ENCODE results near the gene CALCA.

The CALCA gene

GRCh38 chr11:14975252-14975587 lies 3.1 kb upstream of the CALCA start:
- H3K9ac ChIP-seq: no peak overlapping the region
- no peaks in the 10 kb centered on the region for H3K79me2 ChIP-seq (ENCODE audit: insufficient read depth, low read depth)
- no peaks in the 10 kb centered on the region for H3K36me3 ChIP-seq (ENCODE audit: insufficient read depth)
- no peak overlapping the region for H2AFZ ChIP-seq (ENCODE audit: low read depth)
- no peaks in the 10 kb centered on the region for H3K27me3 ChIP-seq (ENCODE audit: insufficient read depth, low read depth)
- H3K27ac ChIP-seq: no peak overlapping the region
- no peak overlapping the region for H3K4me2 ChIP-seq
- TF ChIP-seq CTCF (conservative IDR thresholded peaks at IDR 0.05; ENCODE audit: low read depth, low read length): no peak
- no peaks in the 10 kb centered on the region for H4K20me1 ChIP-seq (ENCODE audit: insufficient read depth)
- no peak overlapping the region for H3K4me3 ChIP-seq (IDR thresholded peaks at IDR 0.05; ENCODE audit: insufficient read depth, low read depth, low read length)
- no peaks in the 10 kb centered on the region for H3K4me1 ChIP-seq (ENCODE audit: low read depth, poor library complexity, severe bottlenecking)

- no peak overlapping the region for H3K4me3 ChIP-seq (IDR thresholded peaks at IDR 0.05; ENCODE audit: insufficient read depth, low read depth, low read length)
- no peaks in the 10 kb centered on the region for H3K79me2 ChIP-seq (ENCODE audit: insufficient read depth, low read depth)
- peak overlapping the region; percentile 18; the same call in 1 of the 2 replicates for H2AFZ ChIP-seq (ENCODE audit: low read depth)
- no peak overlapping the region for H3K9ac ChIP-seq
- H4K20me1 ChIP-seq (ENCODE audit: insufficient read depth): no peaks in the 10 kb centered on the region
- no peak overlapping the region for H3K27ac ChIP-seq
- peak overlapping the region; percentile 25; the same call in 1 of the 2 replicates for H3K4me2 ChIP-seq
- 0 out of 2 replicates have a peak, but pooled peaks have one; percentile 19 for TF ChIP-seq CTCF (conservative IDR thresholded peaks at IDR 0.05; ENCODE audit: low read depth, low read length)
- H3K36me3 ChIP-seq (ENCODE audit: insufficient read depth): no peaks in the 10 kb centered on the region
- H3K27me3 ChIP-seq (ENCODE audit: insufficient read depth, low read depth): no peaks in the 10 kb centered on the region
- H3K4me1 ChIP-seq (ENCODE audit: low read depth, poor library complexity, severe bottlenecking): no peaks in the 10 kb centered on the region
Measured at GRCh38 chr11:14974515-14975251, 2.5 kb upstream of the CALCA start.

- H3K4me2 ChIP-seq: peak overlapping the region; percentile 25; the same call in 1 of the 2 replicates
- H2AFZ ChIP-seq (ENCODE audit: low read depth): peak overlapping the region; percentile 26; the same call in 1 of the 2 replicates
- H3K79me2 ChIP-seq (ENCODE audit: insufficient read depth, low read depth): no peaks in the 10 kb centered on the region
- no peak overlapping the region for H3K4me3 ChIP-seq (IDR thresholded peaks at IDR 0.05; ENCODE audit: insufficient read depth, low read depth, low read length)
- no peak for TF ChIP-seq CTCF (conservative IDR thresholded peaks at IDR 0.05; ENCODE audit: low read depth, low read length)
- no peaks in the 10 kb centered on the region for H3K36me3 ChIP-seq (ENCODE audit: insufficient read depth)
- H3K27me3 ChIP-seq (ENCODE audit: insufficient read depth, low read depth): no peaks in the 10 kb centered on the region
- H4K20me1 ChIP-seq (ENCODE audit: insufficient read depth): no peaks in the 10 kb centered on the region
- H3K4me1 ChIP-seq (ENCODE audit: low read depth, poor library complexity, severe bottlenecking): no peaks in the 10 kb centered on the region
- no peak overlapping the region for H3K27ac ChIP-seq
- no peak overlapping the region for H3K9ac ChIP-seq
Measured at GRCh38 chr11:14973621-14974514, 1.7 kb upstream of the CALCA start.

GRCh38 chr11:14972581-14973495 lies 687 bp upstream of the CALCA start:
- TF ChIP-seq CTCF (conservative IDR thresholded peaks at IDR 0.05; ENCODE audit: low read depth, low read length): no peak

More at GRCh38 chr11:14972581-14973495, 687 bp upstream of the CALCA start:
- H3K4me3 ChIP-seq (IDR thresholded peaks at IDR 0.05; ENCODE audit: insufficient read depth, low read depth, low read length): no peak overlapping the region
- H3K9ac ChIP-seq: no peak overlapping the region
- H4K20me1 ChIP-seq (ENCODE audit: insufficient read depth): no peaks in the 10 kb centered on the region
- H3K4me1 ChIP-seq (ENCODE audit: low read depth, poor library complexity, severe bottlenecking): no peaks in the 10 kb centered on the region
- H2AFZ ChIP-seq (ENCODE audit: low read depth): no peak overlapping the region
- H3K27me3 ChIP-seq (ENCODE audit: insufficient read depth, low read depth): no peaks in the 10 kb centered on the region
- H3K36me3 ChIP-seq (ENCODE audit: insufficient read depth): no peaks in the 10 kb centered on the region
- H3K27ac ChIP-seq: no peak overlapping the region
- no peak overlapping the region for H3K4me2 ChIP-seq
- H3K79me2 ChIP-seq (ENCODE audit: insufficient read depth, low read depth): no peaks in the 10 kb centered on the region

Data from KMS-11 (cell line).